ENCODE results near the gene ZC3H18.

Gene ZC3H18

GRCh38 chr16:88532434-88533241 lies 37.6 kb upstream of the ZC3H18 start:
- H3K27ac ChIP-seq: no peak overlapping the region

DNA sequence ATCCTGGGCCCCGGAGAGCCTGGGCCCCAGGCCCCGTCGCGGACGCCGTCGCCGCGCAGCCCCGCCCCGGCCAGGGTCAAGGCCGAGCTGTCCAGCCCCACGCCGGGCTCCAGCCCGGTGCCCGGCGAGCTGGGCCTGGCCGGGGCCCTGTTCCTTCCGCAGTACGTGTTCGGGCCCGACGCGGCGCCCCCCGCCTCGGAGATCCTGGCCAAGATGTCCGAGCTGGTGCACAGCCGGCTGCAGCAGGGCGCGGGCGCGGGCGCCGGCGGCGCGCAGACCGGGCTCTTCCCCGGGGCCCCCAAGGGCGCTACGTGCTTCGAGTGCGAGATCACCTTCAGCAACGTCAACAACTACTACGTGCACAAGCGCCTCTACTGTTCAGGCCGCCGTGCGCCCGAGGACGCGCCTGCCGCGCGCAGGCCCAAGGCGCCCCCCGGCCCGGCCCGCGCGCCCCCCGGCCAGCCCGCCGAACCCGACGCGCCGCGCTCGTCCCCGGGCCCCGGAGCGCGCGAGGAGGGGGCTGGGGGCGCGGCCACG lies 36.8 kb upstream of the ZC3H18 start:
- H3K27ac ChIP-seq: peak overlapping the region; percentile 74
- no peak for DNase-seq (ENCODE audit: low read depth, low spot score)

More at GRCh38 chr16:88532434-88533241, 37.6 kb upstream of the ZC3H18 start:
- no peak for DNase-seq (ENCODE audit: low read depth, low spot score)

DNA sequence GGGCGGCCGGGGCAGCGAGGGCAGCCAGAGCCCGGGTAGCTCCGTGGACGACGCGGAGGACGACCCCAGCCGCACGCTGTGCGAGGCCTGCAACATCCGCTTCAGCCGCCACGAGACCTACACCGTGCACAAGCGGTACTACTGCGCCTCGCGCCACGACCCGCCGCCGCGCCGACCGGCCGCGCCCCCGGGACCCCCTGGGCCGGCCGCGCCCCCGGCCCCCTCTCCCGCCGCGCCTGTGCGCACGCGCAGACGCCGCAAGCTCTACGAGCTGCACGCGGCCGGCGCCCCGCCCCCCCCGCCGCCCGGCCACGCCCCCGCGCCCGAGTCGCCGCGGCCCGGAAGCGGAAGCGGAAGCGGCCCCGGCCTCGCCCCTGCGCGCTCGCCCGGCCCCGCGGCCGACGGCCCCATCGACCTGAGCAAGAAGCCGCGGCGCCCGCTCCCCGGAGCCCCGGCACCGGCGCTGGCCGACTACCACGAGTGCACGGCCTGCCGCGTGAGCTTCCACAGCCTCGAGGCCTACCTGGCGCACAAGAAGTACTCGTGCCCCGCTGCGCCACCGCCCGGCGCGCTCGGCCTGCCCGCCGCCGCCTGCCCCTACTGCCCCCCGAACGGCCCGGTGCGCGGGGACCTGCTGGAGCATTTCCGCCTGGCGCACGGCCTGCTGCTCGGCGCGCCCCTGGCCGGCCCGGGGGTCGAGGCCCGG lies 36.1 kb upstream of the ZC3H18 start:
- peak overlapping the region; percentile 74 for H3K27ac ChIP-seq
- DNase-seq (ENCODE audit: low read depth, low spot score): no peak

DNA sequence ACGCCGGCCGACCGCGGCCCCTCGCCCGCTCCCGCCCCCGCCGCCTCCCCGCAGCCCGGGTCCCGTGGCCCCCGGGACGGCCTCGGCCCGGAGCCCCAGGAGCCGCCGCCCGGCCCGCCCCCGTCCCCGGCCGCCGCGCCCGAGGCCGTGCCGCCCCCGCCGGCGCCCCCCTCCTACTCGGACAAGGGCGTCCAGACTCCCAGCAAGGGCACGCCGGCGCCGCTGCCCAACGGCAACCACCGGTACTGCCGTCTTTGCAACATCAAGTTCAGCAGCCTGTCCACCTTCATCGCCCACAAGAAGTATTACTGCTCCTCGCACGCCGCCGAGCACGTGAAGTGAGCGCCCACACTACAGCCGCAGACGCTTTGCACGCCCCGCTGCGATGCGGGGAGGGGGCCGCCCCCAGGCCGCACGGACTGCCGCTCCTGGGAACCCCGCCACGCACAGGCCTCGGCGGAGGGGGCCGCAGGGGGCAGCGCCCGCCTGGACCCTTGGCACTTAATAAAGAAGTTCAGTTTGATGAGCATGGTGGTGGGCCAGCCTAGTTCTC lies 35.5 kb upstream of the ZC3H18 start:
- peak overlapping the region; percentile 74 for H3K27ac ChIP-seq
- DNase-seq (ENCODE audit: low read depth, low spot score): no peak

DNA sequence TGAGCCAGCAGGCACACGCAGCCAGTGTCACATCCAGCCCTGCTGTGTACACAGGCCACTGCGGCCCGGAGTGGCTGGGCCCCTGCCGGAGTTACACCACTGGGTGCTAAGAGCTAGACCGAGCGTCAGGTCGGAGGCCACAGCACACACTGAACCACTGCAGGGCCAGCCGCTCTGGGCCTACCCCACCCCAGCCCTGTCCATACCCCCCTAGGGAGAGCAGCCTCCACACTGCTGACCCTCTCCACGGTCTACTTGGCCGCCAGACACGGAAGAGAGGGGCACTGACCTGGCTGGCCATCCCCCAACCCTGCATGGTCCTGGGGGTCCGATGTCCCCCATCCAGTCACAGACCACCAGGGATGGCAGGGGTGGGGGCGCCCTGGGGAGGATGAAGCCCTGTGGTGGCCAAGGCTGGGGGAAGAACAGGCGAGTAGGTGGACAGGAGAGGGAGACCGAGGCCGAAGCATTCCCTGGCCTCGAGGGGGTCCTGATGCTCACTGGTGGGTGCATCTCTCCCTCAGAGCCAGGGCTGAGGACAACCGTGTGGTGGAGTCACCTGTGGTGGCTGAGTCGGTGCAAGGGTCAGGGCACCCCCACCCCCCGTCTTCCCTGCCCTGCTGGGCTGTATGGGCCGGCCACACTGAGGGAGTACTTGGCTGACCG lies 34.9 kb upstream of the ZC3H18 start:
- no peak overlapping the region for H3K27ac ChIP-seq
- DNase-seq (ENCODE audit: low read depth, low spot score): no peak

GRCh38 chr16:88535857-88536222 lies 34.4 kb upstream of the ZC3H18 start:
- no peak overlapping the region for H3K27ac ChIP-seq
- no peak for DNase-seq (ENCODE audit: low read depth, low spot score)

DNA sequence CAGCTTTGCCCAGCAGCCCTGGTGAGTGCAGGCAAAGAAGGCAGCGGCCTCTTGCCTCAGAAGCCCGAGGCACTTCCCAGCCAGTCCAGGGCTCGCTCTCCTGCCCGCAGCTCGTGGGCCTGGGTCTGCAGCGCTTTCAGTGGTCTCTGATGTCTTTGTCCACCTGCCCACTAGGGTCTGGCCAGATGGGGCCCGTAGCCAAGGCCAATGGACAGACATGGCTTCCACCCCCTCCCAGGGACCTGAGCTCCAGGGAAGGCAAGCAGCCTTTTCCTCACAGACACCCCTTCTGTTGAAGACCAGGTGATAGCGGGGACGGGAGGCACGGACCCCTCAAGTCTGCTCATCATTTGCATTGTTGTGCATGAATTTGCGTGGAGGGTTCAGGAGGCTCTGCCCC lies 33.7 kb upstream of the ZC3H18 start:
- DNase-seq (ENCODE audit: low read depth, low spot score): no peak
- no peak overlapping the region for H3K27ac ChIP-seq

DNA sequence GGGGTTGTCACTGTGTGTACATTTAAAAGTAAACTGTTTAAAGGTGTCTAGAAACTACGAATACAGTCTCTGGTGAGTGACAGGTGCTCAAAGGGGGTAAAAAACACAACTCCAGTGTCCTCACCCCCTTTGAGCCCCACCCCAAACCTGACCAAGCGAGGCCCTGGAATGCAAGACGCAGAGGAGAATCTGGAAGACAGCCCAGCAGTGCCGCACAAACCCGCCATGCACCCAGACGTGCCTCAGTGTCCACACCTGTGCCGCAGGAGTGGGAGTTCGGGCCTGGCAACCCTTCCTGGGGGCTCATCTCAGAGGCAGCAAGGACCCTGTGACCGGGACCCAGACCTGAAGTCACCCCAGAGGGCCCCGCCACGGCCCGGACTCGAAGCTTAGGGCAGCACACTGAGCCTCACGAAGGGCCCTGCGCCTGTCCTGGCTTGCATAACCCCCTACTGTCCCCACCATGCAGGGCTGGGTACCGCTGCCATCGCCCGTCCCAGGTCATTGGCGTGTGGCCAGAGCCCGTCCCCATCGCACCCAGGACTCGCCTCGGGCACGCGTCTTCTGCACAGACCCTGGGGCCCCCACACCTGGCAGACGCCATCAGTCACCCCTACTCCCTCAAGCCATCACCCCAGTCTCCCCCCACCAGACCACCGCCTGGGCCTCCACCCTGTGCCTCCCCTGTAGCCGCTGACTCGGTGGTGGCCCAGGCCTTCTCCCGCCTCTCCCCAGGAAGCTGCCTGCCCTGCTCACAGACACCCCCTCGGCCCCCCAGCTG lies 33.0 kb upstream of the ZC3H18 start:
- no peak overlapping the region for H3K27ac ChIP-seq
- DNase-seq (ENCODE audit: low read depth, low spot score): no peak

- no peak for DNase-seq (ENCODE audit: low read depth, low spot score)
Measured at GRCh38 chr16:88537859-88538258, 32.3 kb upstream of the ZC3H18 start.

DNA sequence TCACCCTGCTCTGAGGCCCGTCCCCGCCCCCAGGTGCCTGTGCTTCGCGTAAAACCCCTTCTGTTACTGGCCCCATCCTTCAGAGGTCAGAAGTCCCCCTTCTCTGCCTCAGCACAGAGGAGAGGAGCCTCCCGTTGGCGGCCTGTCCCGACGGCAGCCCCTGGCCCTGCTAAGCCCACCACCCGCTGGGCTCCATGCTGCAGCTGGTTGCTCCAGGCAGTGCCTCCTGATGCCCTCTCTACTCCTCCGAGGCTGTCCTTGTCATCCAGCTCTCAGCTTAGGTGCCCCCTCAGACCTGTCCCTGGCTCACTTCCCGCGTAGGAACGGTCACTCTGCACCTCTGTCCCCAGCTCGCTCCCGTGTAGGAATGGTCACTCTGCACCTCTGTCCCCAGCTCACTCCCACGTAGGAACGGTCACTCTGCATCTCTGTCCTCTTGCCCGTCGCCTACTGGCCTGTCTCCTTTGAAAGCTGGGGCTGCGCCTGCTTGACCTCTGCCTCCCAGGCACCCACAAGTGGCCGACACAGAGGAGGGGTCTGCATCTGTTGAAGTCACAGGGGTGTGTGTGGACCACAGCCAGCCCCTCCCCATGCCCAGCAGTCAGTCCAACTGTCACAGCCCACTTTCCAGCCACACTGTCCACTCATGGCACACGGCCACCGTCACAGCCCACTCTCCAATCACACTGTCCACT lies 31.7 kb upstream of the ZC3H18 start:
- H3K27ac ChIP-seq: no peak overlapping the region
- DNase-seq (ENCODE audit: low read depth, low spot score): no peak

More at GRCh38 chr16:88537859-88538258, 32.3 kb upstream of the ZC3H18 start:
- H3K27ac ChIP-seq: no peak overlapping the region

DNA sequence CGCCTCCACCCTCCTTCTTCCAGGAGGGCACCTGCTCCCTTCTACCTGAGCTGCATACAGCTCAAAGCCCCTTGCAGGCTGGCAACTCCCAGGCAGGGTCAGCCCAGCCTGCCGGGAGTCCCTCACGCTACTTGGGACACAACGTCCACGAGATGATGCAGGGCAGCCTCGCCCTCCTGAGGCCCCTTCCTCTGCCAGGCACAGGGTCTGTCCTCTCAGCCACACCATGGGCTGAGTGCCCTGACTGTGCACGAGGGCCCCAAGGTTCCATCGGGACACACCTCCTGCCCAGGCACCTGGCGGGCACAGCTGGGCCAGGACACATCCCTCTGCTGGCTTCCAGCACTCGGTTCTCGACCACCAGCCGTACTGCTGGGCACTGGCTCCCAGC lies 30.9 kb upstream of the ZC3H18 start:
- H3K27ac ChIP-seq: no peak overlapping the region
- DNase-seq (ENCODE audit: low read depth, low spot score): no peak

DNA sequence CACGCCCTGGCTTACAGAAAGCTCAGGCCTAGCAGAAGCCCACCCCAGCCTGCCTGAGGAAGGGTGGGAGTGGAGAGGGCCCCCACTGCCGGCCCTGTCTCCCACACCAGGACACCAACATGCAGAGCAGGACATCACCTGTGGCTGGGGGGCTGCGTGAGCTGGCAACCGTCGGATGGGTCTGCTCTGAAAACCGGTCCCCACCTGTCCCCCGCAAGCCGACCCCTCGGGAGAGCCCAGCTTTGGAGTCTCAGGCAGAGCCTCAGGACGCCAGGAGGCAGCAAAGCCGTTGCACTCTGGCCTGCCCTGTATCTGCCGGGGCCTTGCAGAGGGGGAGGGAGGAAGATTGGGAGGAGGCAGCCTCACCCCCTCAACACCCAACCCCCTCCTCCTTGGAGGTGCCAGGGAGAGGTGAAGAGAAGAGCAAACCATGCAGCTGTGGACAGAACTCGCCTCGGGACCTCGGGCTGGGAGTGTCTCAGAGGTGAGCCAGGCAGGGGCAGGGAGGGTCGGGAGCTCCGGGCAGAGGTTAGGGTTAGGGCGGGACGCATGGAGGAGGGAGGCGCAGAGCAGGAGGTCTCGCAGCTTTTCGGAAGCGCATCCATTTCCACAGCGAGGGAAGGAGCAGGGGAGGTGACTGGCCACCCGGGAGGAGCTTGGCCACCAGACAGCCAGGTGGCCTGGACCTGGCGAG lies 30.4 kb upstream of the ZC3H18 start:
- H3K27ac ChIP-seq: no peak overlapping the region
- DNase-seq (ENCODE audit: low read depth, low spot score): no peak

DNA sequence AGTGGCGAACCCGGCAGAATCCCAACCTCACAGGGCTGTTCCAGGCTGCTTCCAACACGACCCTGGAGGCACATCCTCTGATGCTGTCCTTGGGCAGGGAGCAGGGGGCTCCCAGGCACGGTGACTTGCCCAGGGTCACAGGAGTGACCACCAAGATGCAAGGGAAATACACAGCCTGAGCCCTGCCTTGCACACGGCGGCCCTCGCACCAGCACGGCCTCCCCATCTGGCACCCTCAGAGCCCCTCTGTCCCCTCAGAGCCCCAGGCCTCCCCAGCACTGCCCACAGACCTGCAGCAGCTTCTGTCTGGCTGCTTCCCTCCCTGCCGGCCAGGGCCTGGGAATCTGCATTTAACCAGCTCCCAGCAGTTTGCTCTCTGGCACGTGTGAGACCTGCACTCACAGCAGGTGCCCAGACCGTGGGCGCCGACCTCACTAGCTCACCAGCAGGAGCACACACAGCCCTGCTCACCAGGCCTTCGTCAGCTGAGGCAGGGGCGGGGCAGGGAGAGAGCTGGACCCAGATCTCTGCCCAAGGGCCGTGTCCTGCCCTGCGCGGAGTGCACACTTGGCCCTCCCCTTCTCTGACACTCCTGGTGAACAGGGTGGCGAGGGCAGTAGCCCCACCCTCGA lies 29.7 kb upstream of the ZC3H18 start:
- H3K27ac ChIP-seq: no peak overlapping the region
- DNase-seq (ENCODE audit: low read depth, low spot score): no peak

DNA sequence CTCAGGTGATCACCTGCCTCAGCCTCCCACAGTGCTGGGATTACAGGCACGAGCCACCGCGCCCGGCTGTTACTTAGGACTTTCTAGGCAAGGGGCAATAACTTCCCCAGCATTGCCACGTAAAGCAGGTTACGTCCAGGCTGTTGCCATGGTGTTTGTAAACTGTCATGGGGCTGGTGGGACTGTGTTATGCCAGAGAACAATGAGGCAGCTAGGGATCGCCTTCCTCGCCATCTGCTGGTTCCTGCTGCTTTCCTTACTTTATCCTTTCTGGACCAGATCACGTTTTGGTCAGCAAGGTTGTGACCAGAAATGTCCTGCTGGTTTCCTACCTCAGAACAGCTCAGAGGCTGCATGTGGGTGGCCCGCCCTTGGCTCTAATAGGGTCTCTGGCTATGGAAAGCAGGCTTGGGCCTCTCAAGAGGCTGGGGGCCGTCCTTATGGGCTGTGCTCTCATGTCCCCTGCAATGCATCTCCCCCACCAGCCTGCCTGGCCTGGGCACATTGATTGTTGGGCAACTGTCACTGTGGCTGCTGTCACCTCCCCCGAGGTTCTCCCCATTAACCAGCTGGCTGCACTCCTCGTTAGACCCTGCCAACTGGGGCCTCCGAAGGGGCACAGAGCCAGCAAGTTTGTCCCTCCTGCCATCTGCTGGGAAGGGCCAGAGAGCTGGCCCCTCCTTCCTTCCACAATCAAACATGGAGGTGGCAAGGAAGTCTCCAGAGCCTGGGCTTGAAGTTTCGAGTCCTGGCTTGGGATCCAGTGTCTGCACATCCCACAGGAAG lies 28.2 kb upstream of the ZC3H18 start:
- no peak overlapping the region for H3K27ac ChIP-seq
- no peak for DNase-seq (ENCODE audit: low read depth, low spot score)

DNA sequence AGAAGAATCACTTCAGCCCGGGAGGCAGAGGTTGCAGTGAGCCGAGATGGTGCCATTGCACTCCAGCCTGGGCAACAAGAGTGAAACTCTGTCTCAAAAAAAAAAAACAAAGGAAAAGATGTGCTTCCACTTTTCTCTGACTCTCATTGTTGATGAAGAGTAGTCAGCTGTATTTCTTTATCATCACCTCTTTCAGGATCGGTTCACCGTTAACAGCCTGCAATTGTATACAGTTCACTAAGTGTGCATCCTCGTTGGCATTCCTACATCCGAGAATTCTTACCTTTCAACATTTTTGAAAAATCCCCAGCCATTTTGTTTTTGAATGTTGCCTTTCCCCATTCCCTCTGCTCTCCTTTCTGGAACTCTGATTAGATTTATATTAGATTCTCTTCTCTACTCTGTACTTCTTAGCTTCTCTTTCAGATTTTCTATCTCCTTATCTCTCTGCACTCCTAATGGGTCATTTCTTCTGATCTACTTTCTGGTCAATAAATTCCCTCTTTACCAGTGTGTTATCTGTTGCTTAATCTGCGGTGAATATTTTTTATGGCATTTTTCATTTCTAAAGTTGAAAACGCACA lies 26.9 kb upstream of the ZC3H18 start:
- DNase-seq (ENCODE audit: low read depth, low spot score): no peak
- H3K27ac ChIP-seq: no peak overlapping the region

DNA sequence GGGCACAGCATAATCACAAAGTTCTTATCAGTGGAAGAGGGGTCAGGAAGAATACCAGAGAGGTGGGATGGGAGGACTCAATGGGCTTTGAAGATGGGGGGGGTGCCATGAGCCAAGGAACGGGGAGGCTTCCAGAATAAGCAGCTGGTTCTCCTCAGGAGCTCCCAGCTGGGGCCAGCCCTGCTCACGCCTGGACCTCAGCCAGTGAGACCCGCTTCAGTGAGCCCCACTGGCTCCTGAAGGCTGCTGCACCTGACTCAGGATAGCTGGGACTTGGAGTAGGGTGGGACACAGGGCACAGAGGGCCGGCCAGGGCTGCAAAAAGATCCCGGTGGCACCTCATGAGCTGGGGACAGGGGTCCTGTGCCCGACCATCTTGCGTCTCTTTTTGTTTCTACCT lies 24.4 kb upstream of the ZC3H18 start:
- no peak for DNase-seq (ENCODE audit: low read depth, low spot score)
- H3K27ac ChIP-seq: no peak overlapping the region
